HT-29 (cell line): ENCODE measurements around the gene SYT9. TPM values are rescaled to one million over a fixed set of nuclear protein-coding genes. Genes with fewer than 3 reads are reported as not detected.
A peak's percentile ranks its signal among the peaks of the same experiment; 100 is the strongest.
"Not testable (repeated sequence)": the region's sequence is repeated elsewhere in the genome, so short reads cannot be mapped to it uniquely, and the experiment has no call there.

Source experiments
- DNase-seq: peaks from one replicate; pipeline ENCODE4 v3.0.0-alpha.2; 2015; ENCODE audit warnings: low spot score
- small RNA-seq: library from RNA; depleted of rRNA; stranded (forward); fragments of <200 nt; gene quantifications from one replicate; pipeline ENCODE3, GENCODE V24; 2014
- total RNA-seq: library from RNA; depleted of rRNA; stranded (reverse); fragments of >200 nt; shearing (Covaris generic); gene quantifications from 2 replicates; pipeline ENCODE4 v1.2.3, GENCODE V29; 2014; rRNA removed

Gene SYT9
- total RNA-seq, 1 experiment from 2014 or later, result not detected

DNA sequence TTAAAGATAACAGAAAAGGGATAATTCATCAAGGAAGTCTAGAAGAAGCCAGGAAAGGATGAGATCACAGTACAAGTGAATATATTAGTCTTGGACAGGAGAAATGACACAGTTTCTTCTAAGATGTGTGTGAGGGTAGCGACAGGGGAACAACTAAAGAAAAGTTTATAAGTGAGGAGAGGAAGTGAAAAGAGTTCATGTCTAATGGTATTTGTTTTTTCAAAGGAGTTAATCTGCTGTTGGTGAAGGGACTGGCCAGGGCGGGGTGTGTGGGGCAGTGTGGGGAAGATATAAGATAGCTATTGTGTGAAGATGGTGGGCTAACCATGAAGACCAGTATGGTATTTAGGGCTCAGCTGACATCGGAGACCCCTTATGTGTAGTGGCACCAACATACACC is 254.5 kb downstream of the SYT9 start:
- DNase-seq, result no peak

DNA sequence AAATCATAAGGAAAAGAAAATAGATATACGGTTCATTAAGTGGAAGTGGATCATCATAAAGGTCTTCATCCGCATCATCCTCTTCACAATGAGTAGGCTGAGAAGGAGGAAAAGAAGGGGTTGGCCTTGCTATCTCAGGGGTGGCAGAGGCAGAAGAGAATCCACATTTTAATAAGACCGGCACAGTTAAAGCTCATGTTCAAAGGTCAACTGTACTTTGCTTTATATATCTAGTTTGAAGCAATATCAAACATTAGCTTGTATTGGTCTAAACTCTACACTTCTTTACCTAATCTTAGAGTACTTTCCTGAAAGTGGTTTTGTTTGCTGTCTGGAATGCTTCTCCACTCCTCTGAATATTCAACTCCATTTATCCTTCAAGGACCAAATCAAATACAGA is 256.4 kb downstream of the SYT9 start:
- no peak for DNase-seq

DNA sequence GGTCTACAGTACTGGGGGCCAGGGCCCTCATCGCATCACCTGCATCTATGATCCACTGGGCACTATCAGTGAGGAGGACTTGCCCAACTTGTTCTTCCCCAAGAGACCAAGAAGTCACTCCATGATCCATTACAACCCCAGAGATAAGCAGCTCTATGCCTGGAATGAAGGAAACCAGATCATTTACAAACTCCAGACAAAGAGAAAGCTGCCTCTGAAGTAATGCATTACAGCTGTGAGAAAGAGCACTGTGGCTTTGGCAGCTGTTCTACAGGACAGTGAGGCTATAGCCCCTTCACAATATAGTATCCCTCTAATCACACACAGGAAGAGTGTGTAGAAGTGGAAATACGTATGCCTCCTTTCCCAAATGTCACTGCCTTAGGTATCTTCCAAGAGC is 258.3 kb downstream of the SYT9 start:
- no peak for DNase-seq

- no peak for DNase-seq
These were observed 259.7 kb downstream of the SYT9 start for GRCh38 chr11:7511401-7511800.

DNA sequence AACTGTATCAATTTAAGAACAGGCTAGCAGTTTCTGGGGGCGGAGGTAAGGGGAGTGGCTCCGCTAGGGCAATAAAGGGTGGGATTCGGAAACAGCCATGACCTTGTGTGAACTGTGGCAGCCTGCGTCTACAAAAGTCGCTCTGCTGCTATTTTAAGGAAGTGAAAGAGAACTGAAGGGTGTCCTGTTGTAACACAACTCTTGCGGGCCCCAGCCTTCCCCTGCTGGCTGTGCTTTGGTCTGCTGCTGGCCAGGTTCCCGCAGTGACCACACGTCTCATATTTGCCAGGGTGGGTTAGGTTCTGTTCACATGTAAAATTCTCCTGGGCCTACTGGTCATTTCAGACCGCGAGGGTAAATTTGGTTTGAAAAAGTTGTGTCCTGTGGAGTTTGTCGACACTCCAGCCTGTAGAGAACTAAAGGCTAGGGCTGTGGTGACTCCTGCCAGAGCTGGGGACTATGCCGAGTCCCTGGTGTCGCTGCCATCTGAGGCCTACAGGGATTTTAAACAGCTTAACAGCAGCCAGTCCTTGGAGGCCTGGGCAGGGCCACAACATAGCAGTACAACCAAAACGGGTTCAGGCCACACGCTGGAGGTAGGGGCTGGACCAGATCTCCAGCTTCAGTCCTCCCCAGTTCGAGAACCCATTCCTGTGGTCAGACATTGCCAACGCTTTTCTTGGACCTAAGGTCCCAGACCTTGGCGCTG is 261.0 kb downstream of the SYT9 start:
- no peak for DNase-seq

- DNase-seq, result peak; percentile 80
These were observed 261.8 kb downstream of the SYT9 start, which contains the start of gene PPFIBP2 for GRCh38 chr11:7513234-7514098. Gene PPFIBP2 (plus strand): TSS chr11:7513999. CDS start chr11:7549476, 35,477 bp downstream.

GRCh38 chr11:7514099-7514591 is 262.4 kb downstream of the SYT9 start:
- no peak for DNase-seq

DNA sequence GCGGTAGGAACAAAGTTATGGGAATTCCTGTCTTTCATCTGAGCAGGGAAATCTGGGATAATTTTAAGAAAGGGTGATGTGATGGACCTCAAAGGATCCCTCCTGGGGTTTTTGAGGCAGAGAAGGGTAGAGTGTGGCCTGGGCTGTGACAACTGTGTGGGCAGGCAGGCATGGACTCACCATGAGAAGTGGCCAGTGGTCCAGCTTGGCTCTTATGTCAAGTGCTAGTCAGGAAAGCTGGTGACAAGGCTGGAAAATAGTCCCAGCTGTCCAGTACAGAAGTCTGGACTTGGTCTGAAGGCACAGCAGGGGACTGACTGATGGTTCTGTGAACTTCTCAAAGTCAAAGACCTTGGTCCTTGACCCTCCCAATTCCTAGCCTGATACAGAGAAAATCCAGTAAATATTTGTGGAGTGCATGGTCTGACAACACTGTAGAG is 263.8 kb downstream of the SYT9 start:
- no peak for DNase-seq

DNA sequence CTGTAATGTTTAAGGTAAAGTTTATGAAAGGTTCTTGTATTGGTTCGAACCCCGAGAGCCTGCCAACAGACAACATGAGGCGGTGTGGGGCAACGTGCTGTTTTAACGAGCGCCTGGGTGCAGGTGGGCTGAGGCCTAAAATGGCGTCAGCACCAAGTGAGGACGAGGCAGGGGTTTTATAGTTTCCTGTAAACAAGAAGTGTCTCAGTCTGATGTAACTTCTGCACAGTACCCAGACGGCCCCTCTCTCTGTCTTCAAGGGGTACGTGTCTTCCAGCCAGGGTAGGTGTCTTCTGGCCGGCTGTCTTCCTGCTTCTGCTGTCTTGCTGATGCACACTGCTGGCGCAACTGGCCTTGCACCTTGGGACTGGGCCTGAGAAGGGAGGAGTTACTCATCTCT is 264.8 kb downstream of the SYT9 start:
- no peak for DNase-seq

GRCh38 chr11:7517743-7518142 is 266.0 kb downstream of the SYT9 start:
- not testable (repeated sequence) for DNase-seq

Small RNAs within 50 kb of the gene (small RNA-seq; reads per million reads assigned to genes)
- not detected for gene MIR302E

Other genes starting within 250 kb of the SYT9 start
- 1.8 and 2.5 TPM in 2 replicates for gene ZNF214, start 231.6 kb upstream of the SYT9 start, total RNA-seq
- not detected in 2 replicates for gene NLRP14, start 231.4 kb upstream of the SYT9 start, total RNA-seq
- 0.05 TPM in 1 of 2 replicates, not detected in the other for gene RBMXL2, start 162.9 kb upstream of the SYT9 start, total RNA-seq
- not detected in 2 replicates for gene OLFML1, start 233.6 kb downstream of the SYT9 start, total RNA-seq